GM18951 (cell line): ENCODE data around the gene ARFIP1.

Source experiments
- POLR2A ChIP-seq: IDR thresholded peaks from 4 replicates; pipeline ENCODE4 v1.6.1; 2011; ENCODE audit warnings: mild to moderate bottlenecking; ENCODE audit not compliant: insufficient read length, insufficient read depth; ENCODE audit errors: extremely low read depth
- in situ Hi-C: fragments of 300-500 bp; cut with MboI; formaldehyde crosslinking; loops from one replicate; pipeline ENCODE4 v1.12.0; 2022; ENCODE audit warnings: low sequenced_read_pairs, mixed read lengths, inconsistent platforms; ENCODE audit not compliant: unreplicated experiment

The ARFIP1 gene

DNA sequence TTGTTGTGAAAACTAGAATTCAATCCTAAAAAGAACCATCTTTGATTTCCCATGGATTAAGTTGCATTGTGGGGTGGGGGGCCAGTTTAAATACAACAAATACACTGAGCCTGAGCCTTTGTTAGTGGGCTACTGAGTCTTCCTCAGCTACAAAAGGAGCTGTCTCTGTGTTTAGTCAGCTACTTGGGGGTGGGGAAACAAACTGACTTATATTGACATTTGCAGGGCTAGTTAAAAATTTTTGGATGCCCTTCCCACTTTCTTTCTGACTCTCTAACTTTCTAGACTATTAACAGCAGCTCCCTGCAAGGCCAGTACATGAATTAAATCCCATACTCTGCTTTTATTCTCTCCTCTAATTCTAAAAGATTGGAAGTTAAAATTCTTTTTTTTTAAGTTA, 123.9 kb downstream of the ARFIP1 start:
- TF ChIP-seq POLR2A: no peak
- in situ Hi-C loops: no loop called here

DNA sequence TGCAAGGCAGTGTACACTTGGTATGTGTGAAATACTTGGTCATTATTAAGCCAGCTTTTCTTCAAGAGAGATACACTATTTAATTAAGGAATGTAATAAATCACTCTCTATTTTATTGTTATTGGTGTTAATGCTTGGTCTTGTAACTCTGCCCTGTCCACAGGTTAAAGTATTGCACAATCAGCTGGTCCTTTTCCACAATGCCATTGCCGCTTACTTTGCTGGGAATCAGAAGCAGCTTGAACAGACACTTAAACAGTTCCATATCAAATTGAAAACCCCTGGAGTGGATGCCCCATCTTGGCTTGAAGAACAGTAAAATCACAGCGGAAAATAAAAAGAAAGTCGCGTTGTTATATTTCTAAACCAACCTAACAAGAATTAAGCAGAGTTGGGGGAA, 130.1 kb downstream of the ARFIP1 start:
- no peak for TF ChIP-seq POLR2A
- in situ Hi-C loops: no loop called here

DNA sequence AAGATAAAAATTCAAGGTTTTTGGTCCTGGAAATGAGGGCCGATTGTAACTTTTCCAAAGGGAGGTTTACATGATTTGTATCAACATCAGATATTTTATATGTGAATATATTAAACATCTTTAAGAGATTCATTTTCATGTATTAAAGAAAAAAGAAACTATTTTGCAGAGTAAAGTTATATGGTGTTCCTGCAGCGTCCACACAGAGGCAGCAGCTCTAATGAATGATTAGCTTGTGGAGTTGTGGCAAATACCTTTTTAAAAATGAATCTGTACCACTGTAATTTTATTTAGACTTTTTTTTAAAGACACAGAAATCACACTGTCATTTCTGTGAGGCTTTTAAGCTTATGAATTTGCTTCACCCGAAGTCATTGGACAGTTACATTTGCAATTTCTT, 130.8 kb downstream of the ARFIP1 start:
- no peak for TF ChIP-seq POLR2A
- in situ Hi-C loops: no loop called here

DNA sequence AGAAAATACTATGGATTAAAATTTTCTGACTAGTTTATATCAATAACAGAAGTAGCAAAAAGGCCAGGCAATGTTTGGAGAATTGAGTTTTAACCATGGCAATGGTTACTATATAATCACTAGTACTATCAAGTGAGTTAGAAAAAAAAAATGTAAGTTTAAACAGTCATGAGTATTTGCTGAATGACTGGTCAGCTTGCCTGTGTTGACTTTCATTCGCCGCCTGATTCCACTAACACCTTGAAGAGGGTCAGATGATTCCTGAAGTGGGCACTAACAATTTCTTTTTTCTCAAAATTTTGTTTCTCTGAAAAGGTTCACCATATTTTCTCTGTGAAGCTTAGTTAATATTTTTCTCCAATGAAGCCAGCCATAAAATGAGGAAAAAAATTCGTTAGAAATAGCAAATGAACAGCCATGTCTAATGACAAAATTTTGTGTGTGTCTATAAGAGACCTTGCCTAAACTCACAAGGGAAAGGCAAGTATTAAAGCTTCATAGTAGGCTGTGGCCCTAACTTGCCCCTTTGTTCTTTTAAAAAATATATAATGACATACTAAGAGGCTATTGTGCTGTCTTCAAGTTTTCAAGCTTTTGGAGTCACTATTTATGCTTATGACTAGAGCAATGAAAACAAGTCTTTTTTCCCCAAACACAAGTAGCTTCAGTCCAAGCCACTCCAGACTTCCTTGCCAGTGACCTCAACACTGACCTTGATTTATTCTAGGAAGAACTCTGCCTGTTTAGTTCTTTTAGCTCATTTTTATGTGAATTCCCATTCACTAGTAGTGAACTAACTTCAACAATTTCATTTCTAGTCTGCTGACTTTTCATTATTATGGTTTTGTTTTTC, 138.0 kb downstream of the ARFIP1 start:
- in situ Hi-C loops: no loop called here
- TF ChIP-seq POLR2A: no peak

DNA sequence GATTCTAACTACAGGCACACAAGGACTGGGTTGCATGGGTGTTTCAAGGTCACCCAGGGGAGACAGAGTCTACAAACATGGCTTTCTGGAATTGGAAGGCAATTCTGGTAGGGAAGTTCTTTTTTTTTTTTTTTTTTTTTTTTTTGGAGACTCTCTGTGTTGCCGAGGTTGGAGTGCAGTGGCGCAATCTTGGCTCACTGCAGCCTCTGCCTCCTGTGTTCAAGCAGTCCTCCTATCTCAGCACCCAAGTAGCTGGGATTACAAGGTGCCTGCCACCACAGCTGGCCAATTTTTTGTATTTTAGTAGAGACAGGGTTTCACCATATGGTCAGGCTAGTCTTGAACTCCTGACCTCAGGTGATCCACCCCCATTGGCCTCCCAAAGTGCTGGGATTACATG, 140.1 kb downstream of the ARFIP1 start:
- no peak for TF ChIP-seq POLR2A

DNA sequence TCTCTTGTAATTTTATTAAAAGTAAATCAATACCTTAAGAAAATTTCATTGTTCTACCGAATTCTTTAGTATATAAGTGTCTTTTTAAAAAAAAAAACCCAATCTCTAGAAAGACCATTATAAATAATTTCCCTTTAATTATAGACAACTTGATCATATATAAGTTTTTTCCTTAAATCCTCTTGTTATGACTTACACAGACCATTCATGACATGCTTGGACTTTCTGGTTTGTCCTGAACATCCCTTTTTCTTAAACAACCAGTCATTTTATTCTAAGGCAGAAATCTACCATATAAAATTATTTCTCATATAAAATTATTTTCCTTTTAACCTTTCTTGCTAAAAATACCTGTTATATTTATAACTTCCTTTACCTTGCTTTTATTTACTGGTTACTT, 141.0 kb downstream of the ARFIP1 start:
- no peak for TF ChIP-seq POLR2A
- in situ Hi-C loops: no loop called here

More for the DNA sequence above, 140.1 kb downstream of the ARFIP1 start:
- in situ Hi-C loops: no loop called here

DNA sequence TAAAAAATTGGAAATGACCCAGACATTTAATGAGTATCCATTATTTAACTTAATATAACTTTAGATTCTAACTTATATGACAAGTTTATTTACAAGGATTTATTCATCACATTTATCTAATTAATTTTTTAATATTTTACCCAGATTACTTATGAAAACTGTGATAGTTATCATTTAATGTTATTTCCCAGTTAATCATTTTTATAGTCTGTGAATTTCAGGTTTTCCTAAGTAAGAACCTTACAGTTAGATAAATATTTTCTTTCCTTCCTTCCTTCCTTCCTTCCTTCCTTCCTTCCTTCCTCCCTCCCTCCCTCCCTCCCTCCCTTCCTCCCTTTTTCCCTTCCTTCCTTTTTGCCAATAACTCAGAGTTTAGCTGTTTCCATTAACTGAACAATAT, 141.5 kb downstream of the ARFIP1 start:
- in situ Hi-C loops: no loop called here

DNA sequence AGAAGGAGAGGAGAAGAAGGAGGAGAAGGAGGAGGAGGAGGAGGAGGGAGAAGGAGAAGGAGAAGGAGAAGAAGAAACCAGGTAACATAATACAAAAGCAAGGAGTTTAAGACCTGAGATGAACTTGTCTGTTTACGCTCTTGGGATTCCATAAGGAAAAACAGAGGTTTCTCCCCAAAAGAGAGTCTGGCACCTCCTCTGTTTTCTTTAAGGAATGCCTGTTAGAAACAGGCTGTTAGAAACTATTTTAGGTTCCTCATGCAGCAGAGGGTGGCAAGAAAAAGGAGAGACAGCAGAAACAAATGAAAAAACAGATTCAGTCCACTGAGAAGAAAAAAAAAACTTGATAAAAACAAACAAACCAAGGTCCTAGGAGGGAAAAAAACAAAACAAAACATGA, 146.1 kb downstream of the ARFIP1 start:
- in situ Hi-C loops: no loop called here

More for the DNA sequence above, 141.5 kb downstream of the ARFIP1 start:
- no peak for TF ChIP-seq POLR2A

DNA sequence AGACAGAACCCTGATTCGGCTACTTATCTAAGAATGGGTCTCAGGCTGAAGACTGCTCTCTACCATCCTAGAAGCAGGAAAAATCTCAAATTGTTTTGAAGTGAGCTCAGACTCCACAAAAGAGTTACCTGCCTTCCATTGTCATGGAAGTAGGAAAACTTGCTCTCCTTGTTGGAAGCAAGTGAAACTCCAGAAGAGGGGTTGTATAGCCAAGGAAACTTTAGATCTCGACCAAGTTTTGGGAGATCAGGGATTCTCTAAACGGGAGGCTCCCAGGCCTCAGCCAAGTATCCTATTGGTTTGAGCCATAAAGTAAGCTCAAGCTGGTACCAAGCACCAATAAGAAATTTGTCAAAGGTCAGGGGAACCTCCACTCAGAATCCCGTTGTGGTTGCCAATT, 147.2 kb downstream of the ARFIP1 start:
- TF ChIP-seq POLR2A: no peak
- in situ Hi-C loops: no loop called here

More for the DNA sequence above, 146.1 kb downstream of the ARFIP1 start:
- no peak for TF ChIP-seq POLR2A

DNA sequence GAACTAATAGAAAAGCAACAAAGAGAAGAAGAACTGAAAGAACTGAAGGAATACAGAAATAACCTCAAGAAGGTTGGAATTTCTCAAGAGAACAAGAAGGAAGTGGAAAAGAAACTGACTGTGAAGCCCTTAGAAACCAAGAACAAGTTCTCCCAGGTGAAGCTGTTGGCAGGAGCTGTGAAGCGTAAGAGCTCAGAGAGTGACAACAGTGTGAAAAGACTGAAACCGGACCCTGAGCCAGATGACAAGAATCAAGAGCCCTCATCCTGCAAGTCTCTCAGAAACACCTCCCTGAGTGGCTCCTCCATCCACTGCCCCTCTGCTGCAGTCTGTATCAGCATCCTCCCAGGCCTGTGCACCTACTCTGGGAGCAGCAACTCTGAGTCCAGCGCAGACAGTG, 148.0 kb downstream of the ARFIP1 start:
- in situ Hi-C loops: no loop called here
- TF ChIP-seq POLR2A: no peak

DNA sequence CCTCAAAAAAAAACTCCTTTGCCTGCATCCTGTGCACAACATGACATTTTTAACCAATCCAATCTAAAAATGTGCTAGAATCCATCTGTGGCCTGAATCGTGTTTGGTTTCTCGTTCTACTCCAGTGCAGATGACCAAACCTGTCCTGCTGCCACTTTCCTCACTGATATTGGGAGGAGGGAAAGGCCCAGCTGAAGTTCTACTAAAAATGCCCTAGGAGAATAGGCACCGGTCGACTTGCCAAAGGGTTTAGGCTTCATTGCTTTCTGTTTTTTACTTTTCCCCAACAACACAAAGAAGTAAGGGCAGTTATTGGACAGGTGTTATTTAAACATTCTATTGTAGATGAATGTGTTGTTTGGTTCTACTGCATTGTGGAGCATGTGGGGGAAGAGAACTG, 148.5 kb downstream of the ARFIP1 start:
- no peak for TF ChIP-seq POLR2A
- in situ Hi-C loops: no loop called here

DNA sequence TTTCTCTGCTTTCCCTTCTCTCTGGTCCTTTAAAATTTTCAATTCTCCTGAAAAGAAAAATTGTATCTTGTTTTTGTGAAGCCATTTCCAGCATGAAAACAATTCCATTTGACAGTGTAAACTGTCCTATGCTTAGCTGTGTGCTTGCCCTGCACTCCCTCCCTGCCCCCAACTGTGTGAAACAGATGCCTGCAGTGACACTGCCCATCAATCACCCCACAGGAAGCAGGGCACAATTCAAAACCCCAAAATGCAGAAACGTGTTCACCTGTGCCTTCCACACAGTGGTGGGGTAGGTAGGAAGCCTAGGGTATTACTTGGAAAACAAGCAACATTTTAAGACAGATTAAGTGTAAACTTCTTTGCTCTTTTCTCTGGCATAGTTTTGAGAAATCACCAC, 150.1 kb downstream of the ARFIP1 start:
- TF ChIP-seq POLR2A: no peak
- in situ Hi-C loops: no loop called here

DNA sequence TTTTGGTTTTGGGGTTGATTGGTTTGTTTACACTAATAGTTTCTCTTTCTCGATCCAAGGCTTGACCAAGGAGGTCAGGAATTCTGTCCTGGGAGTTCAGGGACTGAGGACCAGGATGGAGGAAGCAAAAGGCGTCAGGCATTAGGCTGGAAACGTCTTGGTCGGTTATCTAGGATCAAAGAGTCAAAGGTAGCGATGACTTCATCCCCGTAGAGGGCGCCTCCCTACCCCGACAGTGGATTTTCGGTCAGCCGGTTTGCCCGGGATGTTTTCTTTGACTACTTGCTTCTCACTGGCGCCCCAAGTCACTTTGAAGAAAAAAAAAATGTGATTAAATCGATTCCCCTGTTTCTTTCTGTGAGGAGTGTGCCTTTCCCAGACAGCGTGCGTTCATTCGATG, 155.4 kb downstream of the ARFIP1 start:
- no peak for TF ChIP-seq POLR2A
- in situ Hi-C loops: no loop called here

DNA sequence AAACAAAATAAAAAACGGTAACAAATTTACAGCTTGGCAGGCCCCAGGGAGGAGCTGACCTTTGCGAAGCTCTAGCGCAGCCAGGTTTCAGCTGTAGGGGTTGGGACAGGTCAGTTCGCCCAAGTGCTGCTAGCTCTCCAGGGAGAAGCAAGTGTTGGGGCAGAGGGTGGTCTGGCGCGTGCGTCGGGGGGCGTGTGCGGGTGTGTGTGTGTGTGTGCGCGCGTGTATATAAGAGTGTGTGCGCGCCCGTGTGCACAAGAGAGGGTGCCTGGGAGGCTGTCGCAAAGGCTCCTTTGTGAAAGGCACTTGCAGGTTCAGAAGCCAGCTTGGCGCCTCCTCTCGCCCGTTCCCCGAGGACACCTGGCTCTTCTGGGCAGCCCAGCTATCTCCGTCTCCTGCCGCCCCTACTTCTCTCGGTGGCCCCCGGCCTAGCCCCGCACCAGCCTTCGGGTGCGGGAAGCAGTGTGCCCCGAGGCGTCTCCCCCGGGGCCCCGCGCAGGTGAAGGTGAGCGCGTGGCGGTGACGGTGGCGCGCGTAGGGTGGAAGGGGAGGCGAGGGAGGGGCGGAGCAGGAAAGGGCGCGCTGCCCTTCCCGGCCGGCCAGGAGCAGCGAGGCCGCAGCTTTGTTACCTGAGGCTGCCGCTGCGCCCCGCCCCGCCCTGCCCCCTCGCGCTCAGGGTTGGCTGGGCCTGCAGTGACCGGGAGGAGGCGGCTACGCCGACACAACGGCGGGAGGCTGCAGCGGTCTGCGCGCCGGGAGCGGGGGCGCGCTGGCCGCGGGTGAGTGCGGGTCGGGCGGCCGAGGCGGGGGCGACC, 156.1 kb downstream of the ARFIP1 start, which contains the start of gene FHDC1:
FHDC1 (plus strand) TSS at position 693 of the 815 bp plus-strand sequence. CDS start 6,735 bp downstream, outside the sequence.
- no peak for TF ChIP-seq POLR2A
- in situ Hi-C loops: no loop called here
